Endothelial cell of umbilical vein (primary cell): ENCODE results near the gene CFAP20. TPM values are rescaled to one million over a fixed set of nuclear protein-coding genes. Genes with fewer than 3 reads are reported as not detected.
"Not testable (repeated sequence)": the region's sequence is repeated elsewhere in the genome, so short reads cannot be mapped to it uniquely, and the experiment has no call there.

Experiments
- BruUV-seq: library from RNA; stranded (reverse); fragments of 400-500 nt; replicated peaks from 2 replicates; lab custom pipeline; 2021; lab: Mats Ljungman, UMichigan
- CTCF ChIA-PET: fragments of 300-600, 350-600 bp; sonication (Branson Sonifier 250); formaldehyde crosslinking; loops from one replicate; lab custom pipeline; 2021; ENCODE audit warnings: antibody characterized with exemption, inconsistent platforms; lab: Charles Lee
- POLR2A ChIA-PET: fragments of 300-600, 350-600 bp; sonication (Branson Sonifier 250); formaldehyde crosslinking; loops from one replicate; lab custom pipeline; 2021; ENCODE audit warnings: antibody characterized with exemption, inconsistent platforms; lab: Charles Lee
- DNase-seq: peaks from one replicate; pipeline ENCODE4 v3.0.0-alpha.2; 2011; ENCODE audit warnings: low read depth, low spot score
- FAIRE-seq: peaks from 2 replicates; lab custom pipeline; 2011; peaks lifted over from hg19 to GRCh38; lab: Jason Lieb, UNC
- H2AFZ ChIP-seq: 2 replicates; pipeline ENCODE4 v1.6.0; 2012; ENCODE audit warnings: low read depth, low read length, control low read depth, inconsistent platforms
- H3K27ac ChIP-seq: 2 replicates; pipeline ENCODE4 v1.5.1; 2011; ENCODE audit warnings: low read depth, mild to moderate bottlenecking, control low read depth, low read length, moderate library complexity; ENCODE audit not compliant: insufficient read depth
- H3K27me3 ChIP-seq, 2 experiments: 2 replicates each; pipeline versions ENCODE4 v1.6.0 to v1.6.1; 2011; ENCODE audit warnings: low read length in 2 of 2, mixed read lengths in 1 of 2; ENCODE audit not compliant: control insufficient read depth in 2 of 2, insufficient read depth in 2 of 2
- H3K36me3 ChIP-seq, 2 experiments: 2 replicates in 1 of 2; 3 replicates in 1 of 2; pipeline ENCODE4 v1.5.1; 2011; ENCODE audit warnings: low read length in 2 of 2, mild to moderate bottlenecking in 1 of 2, moderate library complexity in 1 of 2; ENCODE audit not compliant: control insufficient read depth in 2 of 2, insufficient read depth in 2 of 2; ENCODE audit errors: extremely low read depth in 1 of 2
- H3K4me1 ChIP-seq: 3 replicates; pipeline ENCODE4 v1.5.1; 2011; ENCODE audit warnings: mild to moderate bottlenecking, low read length; ENCODE audit not compliant: control insufficient read depth, insufficient read depth; ENCODE audit errors: extremely low read depth
- H3K4me2 ChIP-seq: 2 replicates; pipeline ENCODE4 v1.6.1; 2011; ENCODE audit warnings: low read length, control low read depth, mixed read lengths; ENCODE audit not compliant: insufficient read depth
- H3K4me3 ChIP-seq, 3 experiments: fragments of 200-600 bp in 1 of 3; sonication (generic), shearing (Covaris generic) in 1 of 3; replicated peaks in 1 of 3; 2 replicates each; pipeline ENCODE4 v1.5.1; 2011 to 2016; ENCODE audit warnings: control low read depth in 3 of 3, low read length in 3 of 3, mild to moderate bottlenecking in 2 of 3, inconsistent platforms in 1 of 3, low read depth in 1 of 3, moderate library complexity in 1 of 3; ENCODE audit not compliant: insufficient read depth in 1 of 3
- H3K79me2 ChIP-seq: 2 replicates; pipeline ENCODE4 v1.6.0; 2012; ENCODE audit warnings: low read length, inconsistent platforms; ENCODE audit not compliant: control insufficient read depth, insufficient read depth
- H3K9ac ChIP-seq: replicated peaks from 2 replicates; pipeline ENCODE3; 2011; ENCODE audit warnings: low read length, control low read depth; ENCODE audit not compliant: insufficient read depth; ENCODE audit errors: extremely low read depth
- H3K9me1 ChIP-seq: replicated peaks from 3 replicates; pipeline ENCODE4 v1.6.0; 2011; ENCODE audit warnings: mild to moderate bottlenecking, low read length; ENCODE audit not compliant: control insufficient read depth, insufficient read depth; ENCODE audit errors: extremely low read depth
- H3K9me3 ChIP-seq: replicated peaks from 2 replicates; pipeline ENCODE4 v1.5.1; 2012; ENCODE audit warnings: low read length, inconsistent platforms; ENCODE audit not compliant: control insufficient read depth, insufficient read depth
- H4K20me1 ChIP-seq: replicated peaks from 2 replicates; pipeline ENCODE3; 2011; ENCODE audit warnings: mild to moderate bottlenecking, low read length; ENCODE audit not compliant: control insufficient read depth, insufficient read depth; ENCODE audit errors: extremely low read depth
- EZH2 ChIP-seq: IDR thresholded peaks from 2 replicates; pipeline ENCODE4 v1.6.1; 2012; ENCODE audit warnings: borderline replicate concordance, low read depth, mild to moderate bottlenecking, moderate library complexity, low read length, inconsistent platforms; ENCODE audit not compliant: severe bottlenecking
- FOS ChIP-seq: IDR thresholded peaks from 2 replicates; pipeline ENCODE4 v1.6.1; 2011; ENCODE audit warnings: mild to moderate bottlenecking, low read length, moderate library complexity, borderline replicate concordance; ENCODE audit not compliant: insufficient read depth
- GATA2 ChIP-seq: IDR thresholded peaks from 2 replicates; pipeline ENCODE4 v1.7.0; 2011; ENCODE audit warnings: low read depth, mild to moderate bottlenecking, moderate library complexity, mixed read lengths, low read length; ENCODE audit not compliant: insufficient read length, insufficient read depth
- JUN ChIP-seq: IDR thresholded peaks from 2 replicates; pipeline ENCODE4 v1.6.1; 2011; ENCODE audit warnings: borderline replicate concordance, low read depth; ENCODE audit not compliant: insufficient read length, insufficient read depth
- MAX ChIP-seq: IDR thresholded peaks from 2 replicates; pipeline ENCODE4 v1.6.1; 2011; ENCODE audit not compliant: insufficient read depth, insufficient read length
- MYC ChIP-seq: IDR thresholded peaks from one replicate; pipeline ENCODE4 v1.6.1; 2011; ENCODE audit warnings: mild to moderate bottlenecking, low read depth, low read length
- POLR2A ChIP-seq: IDR thresholded peaks from 2 replicates; pipeline ENCODE4 v1.6.1; 2012; ENCODE audit warnings: low read depth, mild to moderate bottlenecking, control low read depth, low read length
- POLR2AphosphoS5 ChIP-seq: IDR thresholded peaks from 2 replicates; pipeline ENCODE4 v1.6.1; 2012; ENCODE audit warnings: low read depth, mild to moderate bottlenecking, control low read depth, low read length, moderate library complexity; ENCODE audit not compliant: insufficient read depth
- dilution Hi-C: fragments of 300-500 bp; cut with MboI; formaldehyde crosslinking; loops from one replicate; pipeline ENCODE4 v1.15.0; 2019; ENCODE audit warnings: low sequenced_read_pairs; ENCODE audit not compliant: extremely low pct_ligation_motif_present
- intact Hi-C: fragments of 100-400 bp; cut with micrococcal nuclease; formaldehyde crosslinking; loops from one replicate; pipeline ENCODE4 v1.10.0; 2022
- polyA plus RNA-seq, 4 experiments: library from polyadenylated mRNA; depleted of rRNA in 3 of 4; stranded (reverse) in 3 of 4; unstranded in 1 of 4; fragments of >200 nt; gene quantifications; 2 replicates each; pipeline versions ENCODE4 v1.2.1 to v1.2.3, GENCODE V29; 2011 to 2012; ENCODE audit warnings: missing spikeins in 1 of 4
- total RNA-seq: library from RNA; stranded (reverse); gene quantifications from 2 replicates; pipeline ENCODE4 v1.2.3, GENCODE V29; 2021

The CFAP20 gene
- total and polyA plus RNA-seq, 2 donors (not counting 3 experiments of a cell fraction or from before 2014, with no cell fraction given), result 44.7 to 70.9 TPM

GRCh38 chr16:58076514-58076913, 52.7 kb downstream of the CFAP20 start:
- no peaks in the 10 kb centered on the region for H4K20me1 ChIP-seq
- no peaks in the 10 kb centered on the region for H3K27me3 ChIP-seq
- no peak overlapping the region for H3K4me2 ChIP-seq
- no peak overlapping the region for H3K4me3 ChIP-seq
- H3K9me3 ChIP-seq, result no peaks in the 10 kb centered on the region
- FAIRE-seq (no peak), DNase-seq (no peak)
- H3K9ac ChIP-seq, result no peak overlapping the region
- ChIA-PET POLR2A (no interaction called here), CTCF (no interaction called here)
- BruUV-seq, result no TSS peak
- H3K4me1 ChIP-seq, result peaks cover 15% of the 10 kb centered on the region
- H3K79me2 ChIP-seq, result no peaks in the 10 kb centered on the region
- H3K9me1 ChIP-seq, result no peaks in the 10 kb centered on the region
- H2AFZ ChIP-seq, result no peak overlapping the region
- intact Hi-C loops (no loop called here), dilution Hi-C loops (no loop called here)
- TF ChIP-seq GATA2 (no peak), MAX (no peak), EZH2 (no peak), JUN (no peak), FOS (no peak), POLR2A (no peak), MYC (no peak)
- no peaks in the 10 kb centered on the region for H3K36me3 ChIP-seq
- H3K27ac ChIP-seq, result no peak overlapping the region

GRCh38 chr16:58074657-58075056, 54.5 kb downstream of the CFAP20 start:
- Histone ChIP-seq H3K36me3 (no peaks in the 10 kb centered on the region), H2AFZ (no peak overlapping the region), H4K20me1 (no peaks in the 10 kb centered on the region), H3K4me2 (no peak overlapping the region), H3K4me1 (no peaks in the 10 kb centered on the region), H3K79me2 (no peaks in the 10 kb centered on the region), H3K4me3 (no peak overlapping the region), H3K9me1 (no peaks in the 10 kb centered on the region), H3K27ac (no peak overlapping the region), H3K9ac (no peak overlapping the region), H3K27me3 (no peaks in the 10 kb centered on the region), H3K9me3 (no peaks in the 10 kb centered on the region)
- ChIA-PET POLR2A (no interaction called here), CTCF (interaction anchor here (1.2 kb wide), 1 partner anchor 47 kb away, joined by 4 read pairs; no protein-coding TSS in a partner anchor)
- TF ChIP-seq GATA2, result no peak
- TF ChIP-seq MYC, result no peak
- TF ChIP-seq FOS, result no peak
- TF ChIP-seq POLR2A, result no peak
- TF ChIP-seq JUN, result no peak
- TF ChIP-seq MAX, result no peak
- no peak for TF ChIP-seq POLR2AphosphoS5
- TF ChIP-seq EZH2, result no peak
- no peak for FAIRE-seq
- intact Hi-C loops, result no loop called here
- no peak for DNase-seq
- dilution Hi-C loops, result no loop called here
- BruUV-seq, result no TSS peak

DNA sequence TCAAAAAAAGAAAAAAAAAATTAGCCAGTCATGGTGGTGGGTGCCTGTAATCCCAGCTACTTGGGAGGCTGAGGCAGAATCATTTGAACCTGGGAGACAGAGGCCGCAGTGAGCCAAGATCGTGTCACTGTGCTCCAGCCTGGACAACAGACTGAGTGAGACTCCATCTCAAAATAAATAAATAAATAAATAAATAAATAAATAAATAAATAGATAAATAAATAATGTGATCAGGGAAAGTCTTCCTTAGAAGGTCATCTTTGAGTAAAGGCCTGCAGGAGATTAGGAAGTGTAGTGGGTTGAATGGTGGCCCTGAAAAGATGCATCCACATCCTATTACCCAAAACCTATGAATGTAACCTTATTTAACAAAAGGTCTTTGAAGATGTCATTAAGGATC, 56.1 kb downstream of the CFAP20 start:
- FAIRE-seq, intact Hi-C loops, CTCF ChIA-PET, H3K9me3 ChIP-seq, H3K4me1 ChIP-seq, H3K79me2 ChIP-seq, DNase-seq, H4K20me1 ChIP-seq, H2AFZ ChIP-seq, H3K27me3 ChIP-seq, H3K36me3 ChIP-seq, H3K4me2 ChIP-seq, BruUV-seq, dilution Hi-C loops, H3K4me3 ChIP-seq, H3K9ac ChIP-seq, POLR2A ChIA-PET, H3K27ac ChIP-seq, H3K9me1 ChIP-seq: not testable (repeated sequence)
